ENCODE data around the gene ARHGEF39. TPM values are rescaled to one million over a fixed set of nuclear protein-coding genes. Genes with fewer than 3 reads are reported as not detected.

The ARHGEF39 gene
- total RNA-seq, 1 donor from 2014 or later = 1.2 TPM

DNA sequence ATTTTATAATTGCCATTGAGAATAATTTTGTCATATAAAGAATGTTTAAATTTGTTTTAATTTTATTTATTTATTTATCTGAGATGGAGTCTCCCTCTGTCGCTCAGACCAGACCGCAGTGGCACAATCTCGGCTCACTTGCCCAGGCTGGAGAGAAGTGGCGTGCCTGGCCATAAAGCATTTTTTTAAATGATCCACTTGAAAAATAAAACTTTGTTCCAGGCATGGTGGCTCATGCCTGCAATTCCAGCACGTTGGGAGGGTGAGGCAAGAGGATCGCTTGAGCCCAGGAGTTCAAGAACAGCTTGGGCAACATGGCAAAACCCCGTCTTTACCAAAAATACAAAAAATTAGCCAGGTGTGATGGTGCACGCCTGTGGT, 12.2 kb downstream of the ARHGEF39 start:
- Histone ChIP-seq H3K36me3 (no peaks in the 10 kb centered on the region), H3K27me3 (ENCODE audit: low read depth) (no peaks in the 10 kb centered on the region), H3K27ac (peak overlapping the region; percentile 77), H3K4me1 (peaks cover 39% of the 10 kb centered on the region), H3K4me3 (no peak overlapping the region), H3K9me3 (no peaks in the 10 kb centered on the region)
- ATAC-seq (no peak), DNase-seq (no peak)
- intact Hi-C loops (cut with DNase I) = no loop called here
- no peak for TF ChIP-seq CTCF (IDR thresholded peaks at IDR 0.05)

GRCh38 chr9:35651956-35652828, 12.8 kb downstream of the ARHGEF39 start:
- TF ChIP-seq CTCF (IDR thresholded peaks at IDR 0.05) = no peak
- no peak overlapping the region for H3K4me3 ChIP-seq
- no peaks in the 10 kb centered on the region for H3K36me3 ChIP-seq
- ATAC-seq (peak; percentile 46 to 48), DNase-seq (no peak)
- H3K9me3 ChIP-seq = no peaks in the 10 kb centered on the region
- H3K4me1 ChIP-seq = peaks cover 38% of the 10 kb centered on the region
- peak overlapping the region; percentile 77 for H3K27ac ChIP-seq
- intact Hi-C loops (cut with DNase I) = no loop called here
- H3K27me3 ChIP-seq (ENCODE audit: low read depth) = no peaks in the 10 kb centered on the region

- Histone ChIP-seq H3K9me3 (no peaks in the 10 kb centered on the region), H3K36me3 (no peaks in the 10 kb centered on the region), H3K27me3 (ENCODE audit: low read depth) (no peaks in the 10 kb centered on the region), H3K4me1 (peaks cover 42% of the 10 kb centered on the region), H3K4me3 (peak within 1 kb of the TSS; percentile 34), H3K27ac (peak within 1 kb of the TSS; percentile 49)
- no peak for TF ChIP-seq CTCF (IDR thresholded peaks at IDR 0.05)
- intact Hi-C loops (cut with DNase I) = no loop called here
- ATAC-seq (no peak), DNase-seq (no peak)
Observed at GRCh38 chr9:35650341-35651158, 14.4 kb downstream of the ARHGEF39 start, which contains the start of gene SIT1. SIT1 (minus strand) TSS chr9:35650931; CDS start chr9:35650853, 78 bp downstream.

DNA sequence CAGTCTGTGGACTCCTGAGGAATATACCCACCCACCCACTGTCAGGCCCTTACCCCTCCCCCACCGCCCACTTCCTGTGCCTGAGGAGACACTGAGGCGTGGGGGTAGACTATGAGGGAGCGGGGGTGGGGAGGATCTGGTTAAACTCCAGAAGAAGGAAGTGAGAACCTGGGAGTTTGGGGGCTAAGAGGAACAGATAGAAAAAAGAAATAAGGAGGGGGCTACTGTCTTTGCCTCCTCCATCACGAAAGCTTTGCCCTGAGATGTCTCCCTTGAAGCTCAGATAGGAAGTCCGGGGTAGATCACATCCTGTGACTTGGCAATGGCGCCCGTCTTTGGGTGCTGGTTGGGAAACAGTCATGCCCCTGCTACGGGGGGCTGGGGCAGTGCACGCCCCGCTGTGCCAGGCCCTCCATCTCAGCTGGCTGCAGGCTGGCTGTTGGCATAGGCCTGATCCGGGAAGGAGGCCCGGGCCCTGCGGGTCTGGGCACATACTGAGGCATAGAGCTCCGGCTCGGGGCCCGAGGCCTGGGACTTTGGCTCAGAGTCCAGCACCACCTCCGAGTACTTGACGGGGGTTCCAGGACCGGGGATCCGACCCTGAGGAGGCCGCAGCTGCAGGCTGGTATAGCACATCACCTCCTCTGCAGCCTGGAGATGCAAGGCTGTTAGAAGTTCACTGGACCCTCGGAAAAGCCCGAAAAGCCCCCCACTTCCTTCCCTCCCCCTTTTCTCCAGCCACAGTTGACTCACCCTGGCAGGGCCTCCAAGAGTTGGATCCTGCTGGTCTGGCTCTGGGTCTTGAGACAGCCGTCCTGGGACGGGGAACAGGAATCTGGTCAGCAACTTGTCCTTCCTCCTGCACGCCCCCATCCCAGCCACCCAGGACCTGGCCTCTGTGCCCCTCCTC, 15.3 kb downstream of the ARHGEF39 start:
- no peaks in the 10 kb centered on the region for H3K27me3 ChIP-seq (ENCODE audit: low read depth)
- H3K27ac ChIP-seq = peak overlapping the region; percentile 49
- no peak for ATAC-seq
- no peak for TF ChIP-seq CTCF (IDR thresholded peaks at IDR 0.05)
- peak overlapping the region; percentile 34 for H3K4me3 ChIP-seq
- peaks cover 51% of the 10 kb centered on the region for H3K4me1 ChIP-seq
- intact Hi-C loops (cut with DNase I) = no loop called here
- no peaks in the 10 kb centered on the region for H3K9me3 ChIP-seq
- DNase-seq = no peak
- no peaks in the 10 kb centered on the region for H3K36me3 ChIP-seq

All from lower lobe of right lung (tissue), 2 donors.